ENCODE results near the gene HOXB6.

- TF ChIP-seq CTCF (IDR thresholded peaks at IDR 0.05) (no peak), RAD21 (conservative IDR thresholded peaks at IDR 0.05 in 1 of 2, IDR thresholded peaks at IDR 0.05 in 1 of 2) (no peak), HOXA7 (CRISPR knock-in tag; IDR thresholded peaks at IDR 0.05) (no peak), POLR2A (IDR thresholded peaks at IDR 0.05; ENCODE audit: low read length) (peak; percentile 66)
These were observed 5.8 kb upstream of the HOXB6 start, which contains the start of gene HOXB7 for GRCh38 chr17:48610282-48611211.

All from A549 (cell line).